ENCODE data around the gene MSI2. TPM values are rescaled to one million over a fixed set of nuclear protein-coding genes. Genes with fewer than 3 reads are reported as not detected.

Gene MSI2
- total and polyA plus RNA-seq, 7 donors = 12.6 to 25.8 (median 21.3) TPM

- TF ChIP-seq POLR2AphosphoS5 (IDR thresholded peaks at IDR 0.05) = no peak
- no peak for TF ChIP-seq POLR2A (IDR thresholded peaks at IDR 0.05)
- TF ChIP-seq EP300 (IDR thresholded peaks at IDR 0.05) = no peak
- TF ChIP-seq CTCF (IDR thresholded peaks at IDR 0.05) = no peak
- intact Hi-C loops (cut with DNase I) = no loop called here
- Histone ChIP-seq H3K9me3 (no peaks in the 10 kb centered on the region), H3K27me3 (no peaks in the 10 kb centered on the region), H3K4me3 (no peak overlapping the region), H3K36me3 (no peaks in the 10 kb centered on the region), H3K4me1 (peaks cover 0 to 45% (median 32%) of the 10 kb centered on the region in 4 donors), H3K27ac (no peak overlapping the region)
- WGBS, 2 donors = 88 to 90% methylated on average over 16 of the region's 16 CpGs
- no peak for DNase-seq
Observed at GRCh38 chr17:57554826-57555635, 298.7 kb downstream of the MSI2 start.

- Histone ChIP-seq H3K4me1 (peaks cover 0 to 45% (median 32%) of the 10 kb centered on the region in 4 donors), H3K36me3 (no peaks in the 10 kb centered on the region)
- WGBS, 2 donors = 24 to 63% methylated on average over 1 of the region's 1 CpG
Observed at GRCh38 chr17:57555636-57556175, 299.4 kb downstream of the MSI2 start.

GRCh38 chr17:57556320-57556719 lies 300.0 kb downstream of the MSI2 start:
- TF ChIP-seq EP300 (IDR thresholded peaks at IDR 0.05) (no peak), CTCF (IDR thresholded peaks at IDR 0.05) (no peak), POLR2A (IDR thresholded peaks at IDR 0.05) (no peak), POLR2AphosphoS5 (IDR thresholded peaks at IDR 0.05) (no peak)
- no peak for DNase-seq
- intact Hi-C loops (cut with DNase I) = no loop called here
- Histone ChIP-seq H3K4me1 (peaks cover 0 to 45% (median 32%) of the 10 kb centered on the region in 4 donors), H3K4me3 (no peak overlapping the region), H3K27ac (no peak overlapping the region), H3K9me3 (no peaks in the 10 kb centered on the region), H3K36me3 (no peaks in the 10 kb centered on the region), H3K27me3 (no peaks in the 10 kb centered on the region)
- WGBS, 2 donors = 89 to 94% methylated on average over 5 of the region's 5 CpGs

More at GRCh38 chr17:57555636-57556175, 299.4 kb downstream of the MSI2 start:
- Histone ChIP-seq H3K9me3 (no peaks in the 10 kb centered on the region), H3K27ac (no peak overlapping the region), H3K27me3 (no peaks in the 10 kb centered on the region), H3K4me3 (no peak overlapping the region)
- no peak for TF ChIP-seq POLR2AphosphoS5 (IDR thresholded peaks at IDR 0.05)
- no peak for TF ChIP-seq POLR2A (IDR thresholded peaks at IDR 0.05)
- TF ChIP-seq EP300 (IDR thresholded peaks at IDR 0.05) = no peak
- TF ChIP-seq CTCF (IDR thresholded peaks at IDR 0.05) = no peak
- DNase-seq = no peak
- intact Hi-C loops (cut with DNase I) = no loop called here

- TF ChIP-seq EP300 (IDR thresholded peaks at IDR 0.05) (no peak), CTCF (IDR thresholded peaks at IDR 0.05) (no peak), POLR2AphosphoS5 (IDR thresholded peaks at IDR 0.05) (no peak), POLR2A (IDR thresholded peaks at IDR 0.05) (no peak)
- no peaks in the 10 kb centered on the region for H3K9me3 ChIP-seq
- no peaks in the 10 kb centered on the region for H3K36me3 ChIP-seq
- no peak overlapping the region for H3K27ac ChIP-seq
- H3K4me1 ChIP-seq = peaks cover 0 to 39% (median 30%) of the 10 kb centered on the region in 4 donors
- no peaks in the 10 kb centered on the region for H3K27me3 ChIP-seq
- intact Hi-C loops (cut with DNase I) = no loop called here
- 97% methylated on average over 8 of the region's 8 CpGs for WGBS, 2 donors
- DNase-seq = no peak
- H3K4me3 ChIP-seq = no peak overlapping the region
Observed at GRCh38 chr17:57556977-57557376, 300.7 kb downstream of the MSI2 start.

Measured in sigmoid colon (tissue), 7 donors.